ENCODE measurements around the gene PCSK5.

Gene PCSK5

GRCh38 chr9:76394195-76394959 lies 503.9 kb downstream of the PCSK5 start, which contains the start of gene RFK:
Gene RFK, minus strand, starts transcription at chr9:76394426. Its CDS starts 255 bp downstream, at chr9:76394171.
- H3K79me2 ChIP-seq (ENCODE audit: insufficient read depth, low read length): peaks cover 15% of the 10 kb centered on the region
- H3K27ac ChIP-seq (ENCODE audit: low read depth, low read length): peak within 1 kb of the TSS; percentile 31
- no peaks in the 10 kb centered on the region for H3F3A ChIP-seq (ENCODE audit: insufficient read depth)
- H3K9ac ChIP-seq (ENCODE audit: low read length): peak within 1 kb of the TSS; percentile 93
- TF ChIP-seq CTCF (IDR thresholded peaks at IDR 0.05; ENCODE audit: insufficient read depth, low read length, poor library complexity, severe bottlenecking) (peak; percentile 24), EZH2phosphoT487 (conservative IDR thresholded peaks at IDR 0.05; ENCODE audit: low read length) (no peak)
- H3K9me3 ChIP-seq (ENCODE audit: insufficient read depth, low read length): no peaks in the 10 kb centered on the region
- H3K4me3 ChIP-seq (ENCODE audit: insufficient read depth, low read length, poor library complexity, severe bottlenecking): peak within 1 kb of the TSS; percentile 100
- H3K36me3 ChIP-seq (ENCODE audit: low read length): peaks cover 7% of the 10 kb centered on the region; the same call in 1 of the 2 replicates
- peak within 1 kb of the TSS; percentile 89 for H2AFZ ChIP-seq (ENCODE audit: low read depth, low read length, severe bottlenecking)
- no peaks in the 10 kb centered on the region for H4K20me1 ChIP-seq (ENCODE audit: low read depth, low read length)
- H3K9me2 ChIP-seq (replicated peaks; ENCODE audit: insufficient read depth, low read length): no peaks in the 10 kb centered on the region
- peak within 1 kb of the TSS; percentile 63 for H3K4me2 ChIP-seq (ENCODE audit: low read depth, low read length, poor library complexity, severe bottlenecking)
- no peaks in the 10 kb centered on the region for H3K27me3 ChIP-seq (ENCODE audit: low read length)

DNA sequence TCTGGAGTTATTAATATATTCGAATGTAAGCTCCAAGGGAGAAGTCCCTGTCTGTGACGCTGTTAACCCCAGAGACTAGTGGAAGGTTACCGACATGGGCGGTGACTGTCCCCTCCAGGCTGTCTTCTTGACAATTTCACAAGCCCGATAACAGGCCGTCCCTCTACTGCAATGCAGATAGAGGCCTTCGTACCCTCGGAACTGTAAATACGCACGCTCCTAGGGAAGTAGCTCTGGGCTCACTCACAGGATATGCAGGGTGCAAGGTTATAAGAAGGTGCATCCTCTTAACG lies 504.4 kb downstream of the PCSK5 start:
- H2AFZ ChIP-seq (ENCODE audit: low read depth, low read length, severe bottlenecking): peak overlapping the region; percentile 83
- H3K9me3 ChIP-seq (ENCODE audit: insufficient read depth, low read length): no peaks in the 10 kb centered on the region
- H3K79me2 ChIP-seq (ENCODE audit: insufficient read depth, low read length): peaks cover 12% of the 10 kb centered on the region
- no peak for TF ChIP-seq CTCF (IDR thresholded peaks at IDR 0.05; ENCODE audit: insufficient read depth, low read length, poor library complexity, severe bottlenecking)
- TF ChIP-seq EZH2phosphoT487 (conservative IDR thresholded peaks at IDR 0.05; ENCODE audit: low read length): no peak
- H3K27ac ChIP-seq (ENCODE audit: low read depth, low read length): peak overlapping the region; percentile 31
- peak overlapping the region; percentile 100 for H3K4me3 ChIP-seq (ENCODE audit: insufficient read depth, low read length, poor library complexity, severe bottlenecking)
- H3F3A ChIP-seq (ENCODE audit: insufficient read depth): no peaks in the 10 kb centered on the region
- H3K9ac ChIP-seq (ENCODE audit: low read length): peak overlapping the region; percentile 93
- peaks cover 7% of the 10 kb centered on the region; the same call in 1 of the 2 replicates for H3K36me3 ChIP-seq (ENCODE audit: low read length)
- no peaks in the 10 kb centered on the region for H3K27me3 ChIP-seq (ENCODE audit: low read length)
- H4K20me1 ChIP-seq (ENCODE audit: low read depth, low read length): no peaks in the 10 kb centered on the region
- H3K4me2 ChIP-seq (ENCODE audit: low read depth, low read length, poor library complexity, severe bottlenecking): peak overlapping the region; percentile 63
- no peaks in the 10 kb centered on the region for H3K9me2 ChIP-seq (replicated peaks; ENCODE audit: insufficient read depth, low read length)

DNA sequence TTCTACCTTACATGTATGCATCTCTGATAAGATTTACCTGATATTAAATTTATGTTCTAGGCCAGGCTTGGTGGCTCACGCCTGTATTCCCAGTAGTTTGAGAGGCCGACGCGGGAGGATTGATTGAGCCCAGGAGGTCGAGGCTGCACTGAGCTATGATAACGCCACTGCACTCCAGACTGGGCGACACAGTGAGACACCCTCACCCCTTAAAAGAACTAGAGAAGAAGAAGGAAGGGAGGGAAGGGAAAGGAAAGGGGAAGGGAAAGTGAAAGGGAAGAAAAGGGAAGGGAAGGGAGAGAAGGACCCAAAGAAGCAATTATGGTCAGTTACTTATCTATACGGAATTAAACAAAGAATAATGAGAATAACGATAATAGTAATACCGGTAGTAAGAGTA lies 504.9 kb downstream of the PCSK5 start:
- peak overlapping the region; percentile 83 for H2AFZ ChIP-seq (ENCODE audit: low read depth, low read length, severe bottlenecking)
- no peaks in the 10 kb centered on the region for H3F3A ChIP-seq (ENCODE audit: insufficient read depth)
- peak overlapping the region; percentile 93; the same call in 1 of the 2 replicates for H3K9ac ChIP-seq (ENCODE audit: low read length)
- H3K27ac ChIP-seq (ENCODE audit: low read depth, low read length): no peak overlapping the region
- H3K79me2 ChIP-seq (ENCODE audit: insufficient read depth, low read length): peaks cover 12% of the 10 kb centered on the region
- H3K9me2 ChIP-seq (replicated peaks; ENCODE audit: insufficient read depth, low read length): no peaks in the 10 kb centered on the region
- peaks cover 7% of the 10 kb centered on the region; the same call in 1 of the 2 replicates for H3K36me3 ChIP-seq (ENCODE audit: low read length)
- peak overlapping the region; percentile 100 for H3K4me3 ChIP-seq (ENCODE audit: insufficient read depth, low read length, poor library complexity, severe bottlenecking)
- no peak for TF ChIP-seq EZH2phosphoT487 (conservative IDR thresholded peaks at IDR 0.05; ENCODE audit: low read length)
- TF ChIP-seq CTCF (IDR thresholded peaks at IDR 0.05; ENCODE audit: insufficient read depth, low read length, poor library complexity, severe bottlenecking): no peak
- no peaks in the 10 kb centered on the region for H4K20me1 ChIP-seq (ENCODE audit: low read depth, low read length)
- H3K27me3 ChIP-seq (ENCODE audit: low read length): no peaks in the 10 kb centered on the region
- H3K9me3 ChIP-seq (ENCODE audit: insufficient read depth, low read length): no peaks in the 10 kb centered on the region
- H3K4me2 ChIP-seq (ENCODE audit: low read depth, low read length, poor library complexity, severe bottlenecking): peak overlapping the region; percentile 63
